Smooth muscle cell (in vitro differentiated cells): Measurements from ENCODE around the gene NFU1. TPM values are rescaled to one million over a fixed set of nuclear protein-coding genes. Genes with fewer than 3 reads are reported as not detected.

ENCODE experiments used
- DNase-seq: peaks from one replicate; lab custom pipeline; 2025; ENCODE audit not compliant: unreplicated experiment; lab: John Stamatoyannopoulos, UW
- H2AFZ ChIP-seq: fragments of 200-600 bp; sonication (generic); 2 replicates; pipeline ENCODE4 v1.6.0; 2016; ENCODE audit warnings: antibody characterized with exemption, low read depth, mild to moderate bottlenecking
- H3F3A ChIP-seq: fragments of 200-600 bp; sonication (generic); 2 replicates; pipeline ENCODE4 v1.6.0; 2017; ENCODE audit warnings: antibody characterized with exemption, low read depth
- H3K27ac ChIP-seq: fragments of 200-600 bp; sonication (generic); 2 replicates; pipeline ENCODE4 v1.5.1; 2016; ENCODE audit warnings: low read depth, mild to moderate bottlenecking
- H3K27me3 ChIP-seq: fragments of 200-600 bp; sonication (generic); 2 replicates; pipeline ENCODE4 v1.6.1; 2016; ENCODE audit warnings: low read depth, mild to moderate bottlenecking
- H3K36me3 ChIP-seq: fragments of 200-600 bp; sonication (generic); 2 replicates; pipeline ENCODE4 v1.5.1; 2016; ENCODE audit warnings: low read depth
- H3K4me1 ChIP-seq: fragments of 200-600 bp; sonication (generic); 2 replicates; pipeline ENCODE4 v1.5.1; 2016; ENCODE audit warnings: low read depth
- H3K4me2 ChIP-seq: fragments of 200-600 bp; sonication (generic); 2 replicates; pipeline ENCODE4 v1.6.0; 2016; ENCODE audit warnings: mild to moderate bottlenecking
- H3K4me3 ChIP-seq: fragments of 200-600 bp; sonication (generic); 2 replicates; pipeline ENCODE4 v1.5.1; 2016; ENCODE audit warnings: mild to moderate bottlenecking
- H3K79me2 ChIP-seq: fragments of 200-600 bp; sonication (generic); 2 replicates; pipeline ENCODE4 v1.6.0; 2016; ENCODE audit warnings: low read depth, mild to moderate bottlenecking
- H3K9ac ChIP-seq: fragments of 200-600 bp; sonication (generic); 2 replicates; pipeline ENCODE4 v1.6.0; 2016; ENCODE audit warnings: low read depth
- H3K9me3 ChIP-seq: fragments of 200-600 bp; sonication (generic); replicated peaks from 2 replicates; pipeline ENCODE4 v1.5.1; 2016; ENCODE audit warnings: low read depth
- H4K20me1 ChIP-seq: fragments of 200-600 bp; sonication (generic); 2 replicates; pipeline ENCODE4 v1.6.0; 2016; ENCODE audit warnings: low read depth
- WGBS: methylation state at CpG from one replicate; pipeline ENCODE4 v1.1.7; 2016; ENCODE audit warnings: low lambda C conversion rate; 5-methylcytosine and 5-hydroxymethylcytosine counted together
- polyA plus RNA-seq: library from polyadenylated mRNA; unstranded; fragments of >200 nt; fragmentation: Nextera tagmentation; extraction: Ambion mirVana; gene quantifications from 2 replicates; pipeline ENCODE4 v1.2.1, GENCODE V29; 2016
- total RNA-seq: library from RNA; depleted of rRNA; stranded (reverse); fragments of >200 nt; gene quantifications from 2 replicates; pipeline ENCODE4 v1.2.3, GENCODE V29; 2014
- TF ChIP-seq, protein P1 (sequence below): fragments of 200-600 bp; sonication (generic); IDR thresholded peaks from 2 replicates; pipeline ENCODE4 v1.5.1; 2017; ENCODE audit warnings: borderline replicate concordance, mild to moderate bottlenecking, antibody characterized with exemption; ENCODE audit not compliant: insufficient read depth, poor library complexity, severe bottlenecking

NFU1 gene
- total and polyA plus RNA-seq, 2 experiments from 2014 or later, result 43.0 to 62.0 TPM

DNA sequence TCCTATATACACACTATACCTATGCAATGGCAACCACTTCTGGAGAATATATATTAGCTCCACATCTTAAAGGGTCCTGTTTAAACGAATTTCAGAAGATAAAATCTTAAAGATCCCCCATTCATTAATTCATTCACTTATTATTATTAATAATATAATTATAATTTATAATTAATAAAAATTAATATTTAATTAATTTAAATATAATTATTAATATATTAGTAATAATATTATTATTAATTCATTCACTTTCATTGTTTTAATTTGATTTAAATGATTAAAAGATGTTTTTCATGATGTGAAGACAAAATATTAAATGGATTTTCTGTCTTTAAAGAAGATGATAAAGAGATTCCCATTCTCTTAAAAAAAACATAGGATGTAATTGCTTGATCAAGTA, 21.1 kb downstream of the NFU1 start:
- 76% methylated on average over 1 of the region's 1 CpG for WGBS
- no peaks in the 10 kb centered on the region for H3K4me1 ChIP-seq
- H3F3A ChIP-seq, result no peaks in the 10 kb centered on the region
- H3K9me3 ChIP-seq, result no peaks in the 10 kb centered on the region
- H3K27ac ChIP-seq, result no peak overlapping the region
- no peak overlapping the region for H3K4me2 ChIP-seq
- H2AFZ ChIP-seq, result no peak overlapping the region
- H3K79me2 ChIP-seq, result no peaks in the 10 kb centered on the region
- TF ChIP-seq, protein P1, sequence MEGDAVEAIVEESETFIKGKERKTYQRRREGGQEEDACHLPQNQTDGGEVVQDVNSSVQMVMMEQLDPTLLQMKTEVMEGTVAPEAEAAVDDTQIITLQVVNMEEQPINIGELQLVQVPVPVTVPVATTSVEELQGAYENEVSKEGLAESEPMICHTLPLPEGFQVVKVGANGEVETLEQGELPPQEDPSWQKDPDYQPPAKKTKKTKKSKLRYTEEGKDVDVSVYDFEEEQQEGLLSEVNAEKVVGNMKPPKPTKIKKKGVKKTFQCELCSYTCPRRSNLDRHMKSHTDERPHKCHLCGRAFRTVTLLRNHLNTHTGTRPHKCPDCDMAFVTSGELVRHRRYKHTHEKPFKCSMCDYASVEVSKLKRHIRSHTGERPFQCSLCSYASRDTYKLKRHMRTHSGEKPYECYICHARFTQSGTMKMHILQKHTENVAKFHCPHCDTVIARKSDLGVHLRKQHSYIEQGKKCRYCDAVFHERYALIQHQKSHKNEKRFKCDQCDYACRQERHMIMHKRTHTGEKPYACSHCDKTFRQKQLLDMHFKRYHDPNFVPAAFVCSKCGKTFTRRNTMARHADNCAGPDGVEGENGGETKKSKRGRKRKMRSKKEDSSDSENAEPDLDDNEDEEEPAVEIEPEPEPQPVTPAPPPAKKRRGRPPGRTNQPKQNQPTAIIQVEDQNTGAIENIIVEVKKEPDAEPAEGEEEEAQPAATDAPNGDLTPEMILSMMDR, result no peak
- H3K9ac ChIP-seq, result no peak overlapping the region
- peaks cover 17% of the 10 kb centered on the region for H3K36me3 ChIP-seq
- no peak for DNase-seq
- no peaks in the 10 kb centered on the region for H3K27me3 ChIP-seq
- H3K4me3 ChIP-seq, result no peak overlapping the region
- no peaks in the 10 kb centered on the region for H4K20me1 ChIP-seq

DNA sequence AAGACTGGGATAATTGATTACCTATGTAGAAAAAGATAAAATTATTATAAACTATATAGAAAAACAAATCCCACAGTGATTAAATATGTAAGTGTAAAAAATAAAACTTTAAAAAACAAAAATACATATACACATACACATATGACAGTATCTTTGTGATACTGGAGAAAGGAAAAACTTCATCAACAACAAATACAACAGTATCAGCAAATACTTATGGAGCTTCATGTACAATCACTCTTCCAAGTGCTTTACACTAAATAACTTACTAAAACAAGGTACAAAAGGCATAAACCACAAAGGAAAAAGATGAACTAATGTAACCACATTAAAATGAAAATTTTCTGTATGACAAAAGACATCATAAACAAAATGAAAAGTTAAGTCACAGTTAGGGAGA, 26.1 kb downstream of the NFU1 start:
- peaks cover 20% of the 10 kb centered on the region for H3K36me3 ChIP-seq
- H2AFZ ChIP-seq, result no peak overlapping the region
- H3K4me3 ChIP-seq, result no peak overlapping the region
- no peak overlapping the region for H3K9ac ChIP-seq
- no peaks in the 10 kb centered on the region for H3K79me2 ChIP-seq
- H3K4me2 ChIP-seq, result no peak overlapping the region
- H4K20me1 ChIP-seq, result no peaks in the 10 kb centered on the region
- no peaks in the 10 kb centered on the region for H3K4me1 ChIP-seq
- no peak for DNase-seq
- no peaks in the 10 kb centered on the region for H3K27me3 ChIP-seq
- no peaks in the 10 kb centered on the region for H3F3A ChIP-seq
- H3K27ac ChIP-seq, result no peak overlapping the region
- H3K9me3 ChIP-seq, result no peaks in the 10 kb centered on the region
- TF ChIP-seq, protein P1, result no peak

DNA sequence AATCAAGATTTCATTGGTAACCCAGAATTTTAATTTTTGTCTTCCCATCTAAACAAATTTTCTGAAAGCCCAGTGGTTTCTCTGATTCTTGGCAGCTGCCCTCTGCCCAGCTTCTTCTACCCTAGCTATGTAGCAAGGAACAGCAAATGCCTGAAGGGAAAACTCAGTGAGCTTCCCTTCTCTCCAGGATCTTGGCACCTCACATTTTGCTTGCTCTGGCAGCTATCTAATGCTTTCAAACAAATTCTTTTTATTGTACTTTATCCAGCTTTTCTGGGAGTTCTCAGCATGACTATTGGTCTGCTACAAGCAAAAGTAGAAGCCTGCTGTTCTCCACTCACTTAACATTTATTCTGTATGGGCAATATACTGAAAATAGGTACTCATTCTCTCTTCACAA, 31.9 kb downstream of the NFU1 start:
- Histone ChIP-seq H3K36me3 (peaks cover 15% of the 10 kb centered on the region), H2AFZ (no peak overlapping the region), H4K20me1 (no peaks in the 10 kb centered on the region), H3K4me1 (no peaks in the 10 kb centered on the region), H3K9ac (no peak overlapping the region), H3K27ac (no peak overlapping the region), H3K4me3 (no peak overlapping the region), H3K9me3 (no peaks in the 10 kb centered on the region), H3F3A (no peaks in the 10 kb centered on the region), H3K79me2 (no peaks in the 10 kb centered on the region), H3K27me3 (no peaks in the 10 kb centered on the region), H3K4me2 (no peak overlapping the region)
- DNase-seq, result no peak
- TF ChIP-seq, protein P1, result no peak

DNA sequence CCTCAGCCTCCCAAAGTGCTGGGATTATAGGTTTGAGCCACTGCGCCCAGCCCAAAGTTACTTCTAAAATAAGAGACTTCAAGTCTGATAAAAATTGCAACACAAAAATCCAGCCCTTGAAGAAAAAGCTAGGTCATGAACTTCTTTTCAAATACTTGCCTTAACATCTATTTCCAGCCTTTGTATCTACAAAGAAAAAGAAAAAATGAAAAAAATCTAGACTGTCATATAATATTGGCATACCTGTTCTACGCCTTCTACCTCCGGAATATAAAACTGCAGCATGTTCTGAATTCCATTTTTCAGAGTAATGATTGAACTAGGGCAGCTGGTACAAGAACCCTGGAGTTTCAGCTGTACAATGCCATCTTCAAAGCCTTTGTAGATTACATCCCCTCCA, 37.1 kb downstream of the NFU1 start:
- Histone ChIP-seq H3K9ac (no peak overlapping the region), H2AFZ (no peak overlapping the region), H3K27ac (no peak overlapping the region), H4K20me1 (no peaks in the 10 kb centered on the region), H3K4me3 (no peak overlapping the region), H3K79me2 (no peaks in the 10 kb centered on the region), H3K4me1 (no peaks in the 10 kb centered on the region), H3K9me3 (no peaks in the 10 kb centered on the region), H3K27me3 (no peaks in the 10 kb centered on the region), H3K4me2 (no peak overlapping the region), H3F3A (no peaks in the 10 kb centered on the region), H3K36me3 (peaks cover 12% of the 10 kb centered on the region)
- TF ChIP-seq, protein P1, result no peak
- DNase-seq, result no peak
- over 99% methylated on average over 3 of the region's 3 CpGs for WGBS
